GM21737 (cell line): ENCODE results near the gene PAXIP1.
"Not testable (repeated sequence)": the region's sequence is repeated elsewhere in the genome, so short reads cannot be mapped to it uniquely, and the experiment has no call there.

ENCODE experiments used
- ATAC-seq: cut with Tn5 transposase; IDR thresholded peaks from one replicate; pipeline ENCODE4 v1.9.1; 2021; ENCODE audit warnings: mild to moderate bottlenecking, moderate library complexity; ENCODE audit not compliant: unreplicated experiment

The PAXIP1 gene

GRCh38 chr7:154950960-154951359 is 52.0 kb downstream of the PAXIP1 start:
- no peak for ATAC-seq

- no peak for ATAC-seq
Measured at GRCh38 chr7:154947604-154948003, 55.3 kb downstream of the PAXIP1 start.

- ATAC-seq: no peak
Measured at GRCh38 chr7:154946166-154946565, 56.8 kb downstream of the PAXIP1 start.

- no peak for ATAC-seq
Measured at GRCh38 chr7:154943906-154944305, 59.0 kb downstream of the PAXIP1 start.

- no peak for ATAC-seq
Measured at GRCh38 chr7:154942691-154943090, 60.2 kb downstream of the PAXIP1 start.

- no peak for ATAC-seq
Measured at GRCh38 chr7:154937837-154938236, 65.1 kb downstream of the PAXIP1 start.

- not testable (repeated sequence) for ATAC-seq
Measured at GRCh38 chr7:154934353-154934952, 68.5 kb downstream of the PAXIP1 start.

- no peak for ATAC-seq
Measured at GRCh38 chr7:154931906-154932305, 71.0 kb downstream of the PAXIP1 start.

- no peak for ATAC-seq
Measured at GRCh38 chr7:154929006-154929726, 73.8 kb downstream of the PAXIP1 start.

- peak; percentile 78 for ATAC-seq
Measured at GRCh38 chr7:154928136-154929005, 74.6 kb downstream of the PAXIP1 start.

GRCh38 chr7:154927624-154928125 is 75.2 kb downstream of the PAXIP1 start:
- ATAC-seq: peak; percentile 46

GRCh38 chr7:154922472-154922871 is 80.5 kb downstream of the PAXIP1 start:
- not testable (repeated sequence) for ATAC-seq

GRCh38 chr7:154919344-154920225 is 83.3 kb downstream of the PAXIP1 start:
- no peak for ATAC-seq

GRCh38 chr7:154918741-154919140 is 84.2 kb downstream of the PAXIP1 start:
- no peak for ATAC-seq

GRCh38 chr7:154918266-154918665 is 84.7 kb downstream of the PAXIP1 start:
- ATAC-seq: no peak

GRCh38 chr7:154917808-154918160 is 85.1 kb downstream of the PAXIP1 start:
- ATAC-seq: no peak

GRCh38 chr7:154916856-154917807 is 85.8 kb downstream of the PAXIP1 start:
- ATAC-seq: no peak

GRCh38 chr7:154916381-154916780 is 86.5 kb downstream of the PAXIP1 start:
- no peak for ATAC-seq

- no peak for ATAC-seq
Measured at GRCh38 chr7:154915600-154915999, 87.3 kb downstream of the PAXIP1 start.
